ENCODE measurements around the gene IPO4. TPM values are rescaled to one million over a fixed set of nuclear protein-coding genes. Genes with fewer than 3 reads are reported as not detected.

Gene IPO4
- total RNA-seq, 4 donors from 2014 or later, result 12.1 to 60.0 (median 17.3) TPM

DNA sequence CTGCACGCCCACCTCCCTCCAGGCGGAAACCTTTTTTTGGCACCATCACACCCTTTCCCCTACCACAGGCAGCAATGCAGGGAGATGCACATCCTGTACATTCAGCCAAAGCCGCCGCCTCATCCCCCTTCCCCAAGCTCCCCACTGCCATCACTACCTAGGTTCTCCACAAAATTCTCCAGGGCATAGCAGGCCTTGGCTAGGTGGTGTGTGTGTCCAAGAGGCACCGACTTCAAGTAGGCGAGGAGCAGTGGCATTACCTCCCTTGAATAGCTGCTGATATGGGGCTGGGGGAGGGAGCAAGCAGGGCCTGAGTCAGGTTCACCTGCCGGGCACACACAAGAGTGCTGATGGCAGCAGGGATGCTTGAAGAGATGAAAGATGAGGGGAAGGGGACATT, 3.6 kb downstream of the IPO4 start:
- TF ChIP-seq, protein P1, sequence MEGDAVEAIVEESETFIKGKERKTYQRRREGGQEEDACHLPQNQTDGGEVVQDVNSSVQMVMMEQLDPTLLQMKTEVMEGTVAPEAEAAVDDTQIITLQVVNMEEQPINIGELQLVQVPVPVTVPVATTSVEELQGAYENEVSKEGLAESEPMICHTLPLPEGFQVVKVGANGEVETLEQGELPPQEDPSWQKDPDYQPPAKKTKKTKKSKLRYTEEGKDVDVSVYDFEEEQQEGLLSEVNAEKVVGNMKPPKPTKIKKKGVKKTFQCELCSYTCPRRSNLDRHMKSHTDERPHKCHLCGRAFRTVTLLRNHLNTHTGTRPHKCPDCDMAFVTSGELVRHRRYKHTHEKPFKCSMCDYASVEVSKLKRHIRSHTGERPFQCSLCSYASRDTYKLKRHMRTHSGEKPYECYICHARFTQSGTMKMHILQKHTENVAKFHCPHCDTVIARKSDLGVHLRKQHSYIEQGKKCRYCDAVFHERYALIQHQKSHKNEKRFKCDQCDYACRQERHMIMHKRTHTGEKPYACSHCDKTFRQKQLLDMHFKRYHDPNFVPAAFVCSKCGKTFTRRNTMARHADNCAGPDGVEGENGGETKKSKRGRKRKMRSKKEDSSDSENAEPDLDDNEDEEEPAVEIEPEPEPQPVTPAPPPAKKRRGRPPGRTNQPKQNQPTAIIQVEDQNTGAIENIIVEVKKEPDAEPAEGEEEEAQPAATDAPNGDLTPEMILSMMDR (IDR thresholded peaks at IDR 0.05; ENCODE audit: low read depth), result no peak

DNA sequence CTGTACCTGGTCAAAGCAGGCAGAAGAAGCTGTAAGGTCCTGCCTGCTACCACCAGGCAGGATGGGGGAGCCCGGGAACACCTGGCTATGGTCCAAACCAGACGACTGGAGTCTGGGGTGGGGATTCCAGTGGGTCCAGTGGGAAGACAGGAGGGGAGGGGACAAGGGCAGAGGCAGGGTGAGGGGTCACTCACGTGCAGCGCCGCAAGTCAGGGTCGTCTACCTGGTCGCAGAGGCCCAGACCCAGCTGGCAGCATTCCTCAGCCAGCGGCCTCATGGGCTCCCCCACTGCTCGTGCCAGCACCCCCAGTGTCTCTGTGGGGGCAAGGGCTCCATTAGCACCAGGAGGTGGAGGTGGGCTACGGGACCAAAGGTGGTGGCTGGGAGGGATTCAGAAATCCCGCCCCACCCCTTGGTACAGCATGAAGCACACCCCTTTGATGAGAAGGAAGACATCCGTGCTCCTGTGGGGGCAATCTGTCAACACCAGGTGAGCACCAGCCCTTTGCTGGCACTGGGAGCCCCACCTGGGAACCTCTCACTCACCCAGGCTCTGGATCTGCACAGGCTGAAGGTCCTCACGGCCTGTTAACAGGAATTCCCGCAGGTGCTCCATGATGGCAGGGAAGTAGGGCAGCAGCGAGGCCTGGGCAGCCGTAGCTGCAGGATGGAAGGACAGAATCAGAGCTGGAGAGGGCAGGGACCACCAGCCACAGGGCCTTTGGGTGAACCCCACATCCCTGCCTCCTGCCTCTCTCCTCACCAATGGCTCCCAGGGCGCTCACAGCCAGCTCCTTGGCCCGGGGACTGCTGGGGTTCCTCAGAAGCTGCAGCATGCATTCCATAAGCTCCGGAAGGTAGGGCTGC, 4.3 kb downstream of the IPO4 start:
- TF ChIP-seq, protein P1 (IDR thresholded peaks at IDR 0.05; ENCODE audit: low read depth), result no peak

DNA sequence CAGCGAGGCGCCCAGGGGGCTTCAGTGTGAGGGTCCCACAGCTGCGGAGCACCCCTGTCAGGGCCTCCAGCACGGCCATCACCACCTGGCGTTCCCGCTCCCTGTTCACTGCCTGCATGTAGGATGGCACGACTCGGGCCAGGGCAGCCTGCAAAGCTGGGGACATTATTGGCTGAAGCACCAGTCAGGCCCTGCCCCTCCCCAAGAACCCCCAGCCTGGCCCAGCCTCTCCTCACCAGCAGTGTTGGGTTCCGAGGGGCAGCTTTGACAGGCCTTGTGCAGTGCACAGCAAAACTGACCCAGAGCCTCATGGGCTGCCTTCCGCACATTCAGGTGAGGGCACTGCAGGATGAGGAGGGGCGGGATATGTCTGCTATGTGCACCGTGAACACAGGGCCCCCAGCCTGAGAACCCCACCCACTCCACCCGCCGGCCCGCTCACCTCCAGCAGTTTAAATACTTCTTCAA, 5.6 kb downstream of the IPO4 start:
- TF ChIP-seq, protein P1 (IDR thresholded peaks at IDR 0.05; ENCODE audit: low read depth), result no peak

DNA sequence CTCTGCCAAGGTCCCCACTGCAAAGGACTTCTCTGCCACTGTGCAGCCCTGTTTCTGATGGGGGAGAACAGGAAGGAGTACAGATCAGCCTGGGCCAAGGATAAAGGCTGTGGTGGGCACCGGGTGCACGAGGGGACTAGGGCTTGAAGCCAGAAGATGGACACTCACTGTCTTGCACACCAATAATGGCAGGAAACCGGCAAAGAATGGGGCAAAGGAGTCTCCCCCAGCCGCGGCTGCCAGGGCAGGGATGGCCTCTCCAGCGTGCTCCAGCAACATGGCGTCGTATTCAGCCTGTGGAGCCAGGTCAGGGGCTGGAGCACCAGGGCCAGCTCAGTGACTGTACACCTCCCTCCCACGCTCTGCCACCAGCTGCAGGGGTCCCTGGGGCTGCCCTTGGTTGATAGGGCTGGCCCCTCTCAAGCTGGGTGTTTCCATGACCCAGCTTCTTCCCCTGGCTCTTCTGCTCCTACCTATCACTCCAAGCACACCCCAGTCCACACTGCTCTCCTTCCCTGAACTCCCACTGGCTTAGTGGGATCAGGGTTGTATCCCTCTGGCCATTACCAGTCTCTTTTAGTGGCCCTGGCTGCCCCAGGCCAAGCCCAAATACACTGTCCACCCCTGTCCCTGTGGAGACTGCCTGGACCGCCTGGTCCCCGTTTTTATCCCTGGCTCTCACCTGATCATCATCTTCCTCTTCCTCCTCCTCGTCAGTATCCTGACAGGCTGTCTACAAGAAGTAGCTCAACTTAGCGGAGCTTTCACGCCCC, 6.3 kb downstream of the IPO4 start:
- TF ChIP-seq, protein P1 (IDR thresholded peaks at IDR 0.05; ENCODE audit: low read depth), result no peak

DNA sequence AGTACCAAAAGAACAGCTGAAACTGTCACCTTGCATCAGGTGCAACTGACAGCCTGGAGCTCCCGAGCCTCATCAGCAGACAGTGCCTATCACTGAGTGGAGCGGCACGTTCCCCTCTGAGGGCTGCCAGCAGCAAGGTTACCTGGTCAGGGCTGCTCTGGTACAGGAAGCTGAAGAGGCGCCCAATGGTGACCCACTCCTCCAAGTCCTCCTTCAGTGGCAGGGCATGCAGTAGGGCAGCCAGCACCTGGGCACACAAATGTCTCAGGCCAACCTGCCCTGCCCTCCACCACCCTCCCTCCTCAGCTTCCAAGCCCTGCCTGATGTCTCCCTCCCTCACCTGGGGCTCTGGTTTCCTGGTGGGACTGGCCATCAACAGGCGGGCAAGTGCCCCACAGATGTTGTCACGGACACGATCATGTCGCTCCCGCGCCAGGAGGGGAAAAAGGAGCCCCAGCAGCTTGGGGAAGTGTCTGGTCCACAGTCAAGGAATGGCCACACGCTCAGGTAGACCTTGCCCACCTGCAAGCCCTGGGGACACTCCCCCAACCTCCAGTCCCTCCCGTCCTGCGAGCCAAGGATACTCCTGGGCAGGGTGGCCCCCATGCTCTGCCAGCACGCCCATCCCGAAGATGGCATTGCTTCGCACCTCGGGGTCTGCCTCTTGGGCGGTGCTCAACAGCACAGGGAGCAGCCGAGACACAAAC, 7.1 kb downstream of the IPO4 start:
- TF ChIP-seq, protein P1 (IDR thresholded peaks at IDR 0.05; ENCODE audit: low read depth), result no peak

DNA sequence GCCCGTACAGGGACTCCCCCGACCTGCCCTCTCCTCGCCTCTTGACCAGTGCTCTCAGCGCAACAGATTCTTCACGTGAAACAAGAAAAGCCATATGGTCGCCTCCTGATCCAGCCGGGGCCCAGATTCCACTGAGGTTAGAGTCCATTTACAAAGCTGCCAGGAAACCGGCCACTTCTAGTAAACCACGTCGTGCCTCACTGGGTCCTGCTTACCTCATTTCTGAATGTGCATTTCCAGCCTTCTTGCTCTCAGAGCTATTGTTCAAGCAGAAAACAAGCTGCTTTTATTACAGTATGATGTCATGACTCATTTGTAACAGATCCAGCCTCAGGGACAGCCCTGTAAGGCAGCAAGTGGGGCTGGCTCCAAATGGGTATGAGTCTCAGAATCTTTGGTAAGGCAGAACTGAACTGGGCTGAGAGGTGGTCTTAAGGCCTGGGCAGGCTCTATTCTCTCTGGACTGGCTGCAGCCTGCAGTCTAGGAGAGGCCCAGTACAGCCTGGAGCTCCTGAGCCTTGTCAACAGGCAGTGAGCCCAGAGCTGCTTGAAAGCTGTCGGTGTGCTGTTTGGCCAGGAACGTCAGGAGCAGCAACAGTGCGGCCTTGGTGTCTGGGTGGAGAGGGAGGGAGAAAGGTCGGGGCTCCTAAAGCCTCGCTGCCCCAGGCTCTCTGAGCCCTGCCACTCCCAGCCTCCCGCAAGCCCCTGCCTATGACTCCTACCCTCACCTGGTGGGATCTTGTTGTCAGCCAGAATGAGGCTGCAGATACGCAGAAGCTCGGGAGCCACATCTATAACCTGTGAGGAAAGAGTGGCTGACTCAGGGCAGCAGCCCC, 8.4 kb downstream of the IPO4 start:
- TF ChIP-seq, protein P1 (IDR thresholded peaks at IDR 0.05; ENCODE audit: low read depth), result no peak

Measured in subcutaneous adipose tissue (tissue), 4 donors.